IMR-90 (cell line): ENCODE results near the gene FABP7. TPM values are rescaled to one million over a fixed set of nuclear protein-coding genes. Genes with fewer than 3 reads are reported as not detected.

Source experiments
- ATAC-seq: fragments of 200-7000 bp; cut with Tn5 transposase; 2 replicates; pipeline ENCODE4 v1.9.1; 2020; ENCODE audit warnings: low read depth, mild to moderate bottlenecking, moderate library complexity
- BruUV-seq: library from RNA; stranded (reverse); fragments of 400-500 nt; replicated peaks from 2 replicates; lab custom pipeline; 2021; lab: Mats Ljungman, UMichigan
- CTCF ChIA-PET: fragments of 300-600 bp; formaldehyde crosslinking; extraction: SDS; loops from one replicate; lab custom pipeline; 2021; ENCODE audit warnings: antibody characterized with exemption; lab: Yijun Ruan, JAX
- POLR2A ChIA-PET: fragments of 300-600 bp; sonication (Branson Sonifier 250); formaldehyde crosslinking; loops from one replicate; lab custom pipeline; 2022; ENCODE audit warnings: antibody characterized with exemption; ENCODE audit not compliant: unreplicated experiment; lab: Charles Lee
- DNase-seq: peaks from one replicate; pipeline ENCODE4 v3.0.0; 2013
- H2AFZ ChIP-seq: replicated peaks from 2 replicates; pipeline ENCODE3; 2013; ENCODE audit warnings: low read length, mild to moderate bottlenecking; ENCODE audit not compliant: poor library complexity
- H2AK5ac ChIP-seq: 2 replicates; pipeline ENCODE4 v1.6.1; 2013; ENCODE audit warnings: low read depth, low read length, inconsistent platforms
- H2AK9ac ChIP-seq: replicated peaks from 2 replicates; pipeline ENCODE3; 2013; ENCODE audit warnings: mild to moderate bottlenecking, low read depth, low read length, moderate library complexity; ENCODE audit not compliant: poor library complexity
- H2BK120ac ChIP-seq: 2 replicates; pipeline ENCODE4 v1.6.1; 2013; ENCODE audit warnings: low read depth, low read length, inconsistent platforms
- H2BK15ac ChIP-seq: 3 replicates; pipeline ENCODE4 v1.6.1; 2013; ENCODE audit warnings: low read depth, low read length, inconsistent platforms
- H2BK20ac ChIP-seq: 2 replicates; pipeline ENCODE4 v1.6.1; 2013; ENCODE audit warnings: low read depth, mild to moderate bottlenecking, inconsistent platforms, low read length, moderate library complexity
- H2BK5ac ChIP-seq: 2 replicates; pipeline ENCODE4 v1.6.1; 2013; ENCODE audit warnings: mild to moderate bottlenecking, low read depth, low read length, inconsistent platforms; ENCODE audit not compliant: poor library complexity, severe bottlenecking
- H3K14ac ChIP-seq: replicated peaks from 2 replicates; pipeline ENCODE4 v1.6.1; 2013; ENCODE audit warnings: low read depth, low read length, inconsistent platforms
- H3K18ac ChIP-seq: 2 replicates; pipeline ENCODE4 v1.6.1; 2013; ENCODE audit warnings: low read depth, low read length, control low read depth
- H3K23ac ChIP-seq: 2 replicates; pipeline ENCODE4 v1.6.1; 2013; ENCODE audit warnings: low read depth, low read length, inconsistent platforms
- H3K27ac ChIP-seq: 2 replicates; pipeline ENCODE4 v1.5.1; 2013; ENCODE audit warnings: mild to moderate bottlenecking, control low read depth, low read length; ENCODE audit not compliant: insufficient read depth
- H3K27me3 ChIP-seq: 2 replicates; pipeline ENCODE4 v1.6.1; 2013; ENCODE audit warnings: low read length; ENCODE audit not compliant: control insufficient read depth, insufficient read depth
- H3K36me3 ChIP-seq: 2 replicates; pipeline ENCODE4 v1.6.1; 2013; ENCODE audit warnings: low read length, mixed read lengths; ENCODE audit not compliant: control insufficient read depth, insufficient read depth
- H3K4ac ChIP-seq: 2 replicates; pipeline ENCODE4 v1.6.1; 2013; ENCODE audit warnings: low read depth, low read length, inconsistent platforms
- H3K4me1 ChIP-seq: 2 replicates; pipeline ENCODE4 v1.6.1; 2013; ENCODE audit warnings: low read length, mixed read lengths; ENCODE audit not compliant: control insufficient read depth, insufficient read depth
- H3K4me2 ChIP-seq: 2 replicates; pipeline ENCODE4 v1.6.1; 2013; ENCODE audit warnings: low read depth, mild to moderate bottlenecking, control low read depth, low read length, moderate library complexity
- H3K4me3 ChIP-seq: 2 replicates; pipeline ENCODE4 v1.5.1; 2013; ENCODE audit warnings: low read depth, mild to moderate bottlenecking, control low read depth, low read length, moderate library complexity; ENCODE audit not compliant: insufficient read depth
- H3K56ac ChIP-seq: 2 replicates; pipeline ENCODE4 v1.6.1; 2013; ENCODE audit warnings: low read length, inconsistent platforms; ENCODE audit not compliant: insufficient read depth; ENCODE audit errors: extremely low read depth
- H3K79me1 ChIP-seq, 2 experiments: 2 replicates each; pipeline ENCODE4 v1.6.1; 2013; ENCODE audit warnings: low read length in 2 of 2, inconsistent platforms in 1 of 2, low read depth in 1 of 2
- H3K9ac ChIP-seq: 2 replicates; pipeline ENCODE4 v1.6.1; 2013; ENCODE audit warnings: low read depth, low read length, control low read depth
- H3K9me1 ChIP-seq: 2 replicates; pipeline ENCODE4 v1.6.1; 2013; ENCODE audit warnings: low read length, inconsistent platforms; ENCODE audit not compliant: insufficient read depth
- H3K9me3 ChIP-seq: 2 replicates; pipeline ENCODE4 v1.6.1; 2013; ENCODE audit warnings: low read length; ENCODE audit not compliant: control insufficient read depth, insufficient read depth
- H4K20me1 ChIP-seq: 2 replicates; pipeline ENCODE4 v1.6.1; 2013; ENCODE audit warnings: low read length, inconsistent platforms; ENCODE audit not compliant: insufficient read depth
- H4K5ac ChIP-seq: 2 replicates; pipeline ENCODE4 v1.6.1; 2013; ENCODE audit warnings: mild to moderate bottlenecking, low read depth, low read length, control low read depth
- H4K8ac ChIP-seq, 2 experiments: 2 replicates each; pipeline ENCODE4 v1.6.1; 2013; ENCODE audit warnings: low read depth in 2 of 2, low read length in 2 of 2, control low read depth in 1 of 2, inconsistent platforms in 1 of 2
- H4K91ac ChIP-seq: 2 replicates; pipeline ENCODE4 v1.6.1; 2013; ENCODE audit warnings: low read depth, low read length, inconsistent platforms; ENCODE audit not compliant: insufficient read depth
- BHLHE40 ChIP-seq: fragments of 150-350 bp; IDR thresholded peaks from 2 replicates; pipeline ENCODE4 v1.6.1; 2016; ENCODE audit warnings: mild to moderate bottlenecking, low read depth, low read length
- CEBPB ChIP-seq: IDR thresholded peaks from 2 replicates; pipeline ENCODE4 v1.6.1; 2012; ENCODE audit warnings: low read depth, low read length, improper control_type of control experiment
- CHD1 ChIP-seq: IDR thresholded peaks from 2 replicates; pipeline ENCODE4 v1.6.1; 2012; ENCODE audit warnings: low read depth, low read length, improper control_type of control experiment
- FOS ChIP-seq: fragments of 150-350 bp; IDR thresholded peaks from 2 replicates; pipeline ENCODE4 v1.6.1; 2016; ENCODE audit warnings: low read depth, low read length
- MAFK ChIP-seq: IDR thresholded peaks from 2 replicates; pipeline ENCODE4 v1.6.1; 2012; ENCODE audit warnings: low read depth, low read length, improper control_type of control experiment
- MAZ ChIP-seq: IDR thresholded peaks from 2 replicates; pipeline ENCODE4 v1.6.1; 2012; ENCODE audit warnings: low read depth, mild to moderate bottlenecking, low read length, improper control_type of control experiment, moderate library complexity, borderline replicate concordance
- MXI1 ChIP-seq: IDR thresholded peaks from 2 replicates; pipeline ENCODE4 v1.6.1; 2012; ENCODE audit warnings: low read depth, mild to moderate bottlenecking, low read length, moderate library complexity, borderline replicate concordance
- NFE2L2 ChIP-seq: fragments of 150-350 bp; IDR thresholded peaks from 2 replicates; pipeline ENCODE4 v1.6.1; 2016; ENCODE audit warnings: low read depth, mild to moderate bottlenecking, low read length
- POLR2A ChIP-seq: IDR thresholded peaks from 2 replicates; pipeline ENCODE4 v1.6.1; 2012; ENCODE audit warnings: mild to moderate bottlenecking, low read depth, low read length
- RAD21 ChIP-seq: IDR thresholded peaks from 2 replicates; pipeline ENCODE4 v1.6.1; 2012; ENCODE audit warnings: low read length, improper control_type of control experiment
- RCOR1 ChIP-seq: IDR thresholded peaks from 2 replicates; pipeline ENCODE4 v1.6.1; 2012; ENCODE audit warnings: mild to moderate bottlenecking, low read length, improper control_type of control experiment; ENCODE audit not compliant: insufficient replicate concordance
- RFX5 ChIP-seq: IDR thresholded peaks from 2 replicates; pipeline ENCODE4 v1.8.0; 2012; ENCODE audit warnings: low read depth, mild to moderate bottlenecking, low read length, moderate library complexity
- SMC3 ChIP-seq: fragments of 150-350 bp; IDR thresholded peaks from 2 replicates; pipeline ENCODE4 v1.6.1; 2016; ENCODE audit warnings: low read depth, mild to moderate bottlenecking, antibody characterized with exemption, low read length, moderate library complexity
- USF2 ChIP-seq: fragments of 150-350 bp; IDR thresholded peaks from 2 replicates; pipeline ENCODE4 v1.6.1; 2017; ENCODE audit warnings: mild to moderate bottlenecking, antibody characterized with exemption, low read length, low read depth
- WGBS, 2 experiments: methylation state at CpG; one replicate each; pipeline versions ENCODE4 v1.1.5 to v1.1.7; 2013; ENCODE audit warnings: missing lambda C conversion rate in 2 of 2; ENCODE audit not compliant: insufficient read length in 1 of 2; ENCODE audit errors: extremely low coverage in 2 of 2; 5-methylcytosine and 5-hydroxymethylcytosine counted together
- dilution Hi-C: fragments of 300-500 bp; cut with HindIII; formaldehyde crosslinking; loops from one replicate; pipeline ENCODE4 v1.14.3; 2018; ENCODE audit warnings: low sequenced_read_pairs; ENCODE audit not compliant: unreplicated experiment
- in situ Hi-C: fragments of 300-500 bp; cut with MboI; formaldehyde crosslinking; loops from 3 replicates; pipeline ENCODE4 v1.14.3; 2019; ENCODE audit warnings: low sequenced_read_pairs, inconsistent platforms, mixed read lengths
- intact Hi-C: fragments of 100-400 bp; cut with micrococcal nuclease; formaldehyde crosslinking; loops from 2 replicates; pipeline ENCODE4 v1.10.0; 2022
- polyA plus RNA-seq, 3 experiments: library from polyadenylated mRNA; depleted of rRNA; stranded (reverse); fragments of >200 nt; gene quantifications; 2 replicates each; pipeline ENCODE4 v1.2.3, GENCODE V29; 2012; ENCODE audit warnings: low replicate concordance in 1 of 3
- total RNA-seq: library from RNA; depleted of rRNA; stranded (reverse); fragments of >200 nt; gene quantifications from 2 replicates; pipeline ENCODE4 v1.2.3, GENCODE V29; 2012
- TF ChIP-seq, protein P1 (sequence below): fragments of 150-350 bp; IDR thresholded peaks from 2 replicates; pipeline ENCODE4 v1.6.1; 2016; ENCODE audit warnings: low read depth, mild to moderate bottlenecking, low read length, moderate library complexity, borderline replicate concordance
- TF ChIP-seq, protein P2 (sequence below): conservative IDR thresholded peaks from 2 replicates; pipeline ENCODE4 v1.5.1; 2012; ENCODE audit warnings: mild to moderate bottlenecking, low read depth, low read length, improper control_type of control experiment

The FABP7 gene
- total and polyA plus RNA-seq, 2 of the 4 experiments (the other 2 are of a cell fraction), result not detected

- Histone ChIP-seq H2AK5ac (no peak overlapping the region), H3K14ac (no peak overlapping the region), H2BK5ac (no peak overlapping the region), H3K9me3 (no peaks in the 10 kb centered on the region), H4K8ac (no peak overlapping the region), H3K4ac (no peak overlapping the region), H2AFZ (no peak overlapping the region), H4K20me1 (no peaks in the 10 kb centered on the region), H3K4me3 (no peak overlapping the region), H3K4me1 (no peaks in the 10 kb centered on the region), H4K91ac (no peak overlapping the region), H2BK15ac (no peak overlapping the region), H3K23ac (no peak overlapping the region), H3K9ac (no peak overlapping the region), H3K27me3 (no peaks in the 10 kb centered on the region), H3K56ac (no peak overlapping the region), H3K36me3 (no peaks in the 10 kb centered on the region), H3K79me1 (no peaks in the 10 kb centered on the region), H3K18ac (no peak overlapping the region), H3K9me1 (no peaks in the 10 kb centered on the region), H2AK9ac (no peak overlapping the region), H3K27ac (no peak overlapping the region), H2BK120ac (no peak overlapping the region), H4K5ac (no peak overlapping the region), H3K4me2 (no peak overlapping the region), H2BK20ac (no peak overlapping the region)
- ChIA-PET CTCF (interaction anchor here (0.6 to 1.2 kb wide), 2 partner anchors 8 to 29 kb away, joined by 3 to 4 read pairs; no protein-coding TSS in a partner anchor), POLR2A (no interaction called here)
- no TSS peak for BruUV-seq
- ATAC-seq (no peak), DNase-seq (no peak)
- no peak for TF ChIP-seq NFE2L2
- TF ChIP-seq CHD1, result no peak
- no peak for TF ChIP-seq FOS
- TF ChIP-seq CEBPB, result no peak
- TF ChIP-seq, protein P1, sequence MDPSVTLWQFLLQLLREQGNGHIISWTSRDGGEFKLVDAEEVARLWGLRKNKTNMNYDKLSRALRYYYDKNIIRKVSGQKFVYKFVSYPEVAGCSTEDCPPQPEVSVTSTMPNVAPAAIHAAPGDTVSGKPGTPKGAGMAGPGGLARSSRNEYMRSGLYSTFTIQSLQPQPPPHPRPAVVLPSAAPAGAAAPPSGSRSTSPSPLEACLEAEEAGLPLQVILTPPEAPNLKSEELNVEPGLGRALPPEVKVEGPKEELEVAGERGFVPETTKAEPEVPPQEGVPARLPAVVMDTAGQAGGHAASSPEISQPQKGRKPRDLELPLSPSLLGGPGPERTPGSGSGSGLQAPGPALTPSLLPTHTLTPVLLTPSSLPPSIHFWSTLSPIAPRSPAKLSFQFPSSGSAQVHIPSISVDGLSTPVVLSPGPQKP, result no peak
- TF ChIP-seq, protein P2, sequence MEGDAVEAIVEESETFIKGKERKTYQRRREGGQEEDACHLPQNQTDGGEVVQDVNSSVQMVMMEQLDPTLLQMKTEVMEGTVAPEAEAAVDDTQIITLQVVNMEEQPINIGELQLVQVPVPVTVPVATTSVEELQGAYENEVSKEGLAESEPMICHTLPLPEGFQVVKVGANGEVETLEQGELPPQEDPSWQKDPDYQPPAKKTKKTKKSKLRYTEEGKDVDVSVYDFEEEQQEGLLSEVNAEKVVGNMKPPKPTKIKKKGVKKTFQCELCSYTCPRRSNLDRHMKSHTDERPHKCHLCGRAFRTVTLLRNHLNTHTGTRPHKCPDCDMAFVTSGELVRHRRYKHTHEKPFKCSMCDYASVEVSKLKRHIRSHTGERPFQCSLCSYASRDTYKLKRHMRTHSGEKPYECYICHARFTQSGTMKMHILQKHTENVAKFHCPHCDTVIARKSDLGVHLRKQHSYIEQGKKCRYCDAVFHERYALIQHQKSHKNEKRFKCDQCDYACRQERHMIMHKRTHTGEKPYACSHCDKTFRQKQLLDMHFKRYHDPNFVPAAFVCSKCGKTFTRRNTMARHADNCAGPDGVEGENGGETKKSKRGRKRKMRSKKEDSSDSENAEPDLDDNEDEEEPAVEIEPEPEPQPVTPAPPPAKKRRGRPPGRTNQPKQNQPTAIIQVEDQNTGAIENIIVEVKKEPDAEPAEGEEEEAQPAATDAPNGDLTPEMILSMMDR, result no peak
- no peak for TF ChIP-seq MXI1
- TF ChIP-seq SMC3, result no peak
- no peak for TF ChIP-seq RAD21
- TF ChIP-seq RCOR1, result no peak
- no peak for TF ChIP-seq RFX5
- no peak for TF ChIP-seq POLR2A
- no peak for TF ChIP-seq MAFK
- no peak for TF ChIP-seq USF2
- TF ChIP-seq BHLHE40, result no peak
- no peak for TF ChIP-seq MAZ
- WGBS, 2 experiments, result no CpG with 5 or more reads among the region's 2 CpGs
- in situ Hi-C loops, result no loop called here
- intact Hi-C loops, result no loop called here
- dilution Hi-C loops, result no loop called here
Measured at GRCh38 chr6:122818866-122819265, 39.4 kb downstream of the FABP7 start.
